ENCODE results near the gene RALGAPA1.

DNA sequence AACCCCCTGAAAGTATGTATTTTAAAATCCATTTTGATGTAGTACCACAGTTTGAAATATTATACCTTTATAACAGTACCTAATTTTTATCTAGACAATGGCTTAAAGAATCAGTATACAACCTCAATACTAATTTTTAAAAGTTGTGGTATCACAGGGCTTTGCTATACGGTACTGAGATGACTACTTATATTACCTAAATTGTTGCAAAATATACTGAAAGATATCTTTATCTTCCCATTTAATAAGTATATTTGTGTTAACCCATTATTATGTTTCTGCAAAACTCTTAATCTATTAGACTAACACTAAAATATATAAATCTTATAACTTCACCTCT is 67.1 kb downstream of the RALGAPA1 start:
- TF ChIP-seq, protein P1, sequence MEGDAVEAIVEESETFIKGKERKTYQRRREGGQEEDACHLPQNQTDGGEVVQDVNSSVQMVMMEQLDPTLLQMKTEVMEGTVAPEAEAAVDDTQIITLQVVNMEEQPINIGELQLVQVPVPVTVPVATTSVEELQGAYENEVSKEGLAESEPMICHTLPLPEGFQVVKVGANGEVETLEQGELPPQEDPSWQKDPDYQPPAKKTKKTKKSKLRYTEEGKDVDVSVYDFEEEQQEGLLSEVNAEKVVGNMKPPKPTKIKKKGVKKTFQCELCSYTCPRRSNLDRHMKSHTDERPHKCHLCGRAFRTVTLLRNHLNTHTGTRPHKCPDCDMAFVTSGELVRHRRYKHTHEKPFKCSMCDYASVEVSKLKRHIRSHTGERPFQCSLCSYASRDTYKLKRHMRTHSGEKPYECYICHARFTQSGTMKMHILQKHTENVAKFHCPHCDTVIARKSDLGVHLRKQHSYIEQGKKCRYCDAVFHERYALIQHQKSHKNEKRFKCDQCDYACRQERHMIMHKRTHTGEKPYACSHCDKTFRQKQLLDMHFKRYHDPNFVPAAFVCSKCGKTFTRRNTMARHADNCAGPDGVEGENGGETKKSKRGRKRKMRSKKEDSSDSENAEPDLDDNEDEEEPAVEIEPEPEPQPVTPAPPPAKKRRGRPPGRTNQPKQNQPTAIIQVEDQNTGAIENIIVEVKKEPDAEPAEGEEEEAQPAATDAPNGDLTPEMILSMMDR (IDR thresholded peaks at IDR 0.05): no peak
- TF ChIP-seq ESRRA (CRISPR knock-in tag; IDR thresholded peaks at IDR 0.05; ENCODE audit: borderline replicate concordance) (no peak), ZNF232 (CRISPR knock-in tag; IDR thresholded peaks at IDR 0.05) (no peak)
- TF ChIP-seq, protein P2, sequence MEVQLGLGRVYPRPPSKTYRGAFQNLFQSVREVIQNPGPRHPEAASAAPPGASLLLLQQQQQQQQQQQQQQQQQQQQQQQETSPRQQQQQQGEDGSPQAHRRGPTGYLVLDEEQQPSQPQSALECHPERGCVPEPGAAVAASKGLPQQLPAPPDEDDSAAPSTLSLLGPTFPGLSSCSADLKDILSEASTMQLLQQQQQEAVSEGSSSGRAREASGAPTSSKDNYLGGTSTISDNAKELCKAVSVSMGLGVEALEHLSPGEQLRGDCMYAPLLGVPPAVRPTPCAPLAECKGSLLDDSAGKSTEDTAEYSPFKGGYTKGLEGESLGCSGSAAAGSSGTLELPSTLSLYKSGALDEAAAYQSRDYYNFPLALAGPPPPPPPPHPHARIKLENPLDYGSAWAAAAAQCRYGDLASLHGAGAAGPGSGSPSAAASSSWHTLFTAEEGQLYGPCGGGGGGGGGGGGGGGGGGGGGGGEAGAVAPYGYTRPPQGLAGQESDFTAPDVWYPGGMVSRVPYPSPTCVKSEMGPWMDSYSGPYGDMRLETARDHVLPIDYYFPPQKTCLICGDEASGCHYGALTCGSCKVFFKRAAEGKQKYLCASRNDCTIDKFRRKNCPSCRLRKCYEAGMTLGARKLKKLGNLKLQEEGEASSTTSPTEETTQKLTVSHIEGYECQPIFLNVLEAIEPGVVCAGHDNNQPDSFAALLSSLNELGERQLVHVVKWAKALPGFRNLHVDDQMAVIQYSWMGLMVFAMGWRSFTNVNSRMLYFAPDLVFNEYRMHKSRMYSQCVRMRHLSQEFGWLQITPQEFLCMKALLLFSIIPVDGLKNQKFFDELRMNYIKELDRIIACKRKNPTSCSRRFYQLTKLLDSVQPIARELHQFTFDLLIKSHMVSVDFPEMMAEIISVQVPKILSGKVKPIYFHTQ (CRISPR knock-in tag; IDR thresholded peaks at IDR 0.05): no peak
- TF ChIP-seq, protein P3, sequence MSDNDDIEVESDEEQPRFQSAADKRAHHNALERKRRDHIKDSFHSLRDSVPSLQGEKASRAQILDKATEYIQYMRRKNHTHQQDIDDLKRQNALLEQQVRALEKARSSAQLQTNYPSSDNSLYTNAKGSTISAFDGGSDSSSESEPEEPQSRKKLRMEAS (CRISPR knock-in tag; IDR thresholded peaks at IDR 0.05): no peak

All from WTC11 (cell line).